DND-41 (cell line): ENCODE measurements around the gene PDZRN4.

ENCODE experiments used
- ATAC-seq: fragments of 200-7000 bp; cut with Tn5 transposase; 3 replicates; pipeline ENCODE4 v1.9.1; 2021; ENCODE audit warnings: low read depth; ENCODE audit not compliant: insufficient read depth
- DNase-seq: peaks from one replicate; pipeline ENCODE4 v3.0.0-alpha.2; 2020
- H2AFZ ChIP-seq: 2 replicates; pipeline ENCODE4 v1.6.0; 2012; ENCODE audit warnings: low read depth, low read length
- H3K27ac ChIP-seq: 2 replicates; pipeline ENCODE4 v1.5.1; 2012; ENCODE audit warnings: low read length, inconsistent platforms
- H3K27me3 ChIP-seq: fragments of 200-600 bp; sonication (generic); 2 replicates; pipeline ENCODE4 v1.6.0; 2012; ENCODE audit warnings: low read length, mild to moderate bottlenecking, inconsistent platforms; ENCODE audit not compliant: insufficient read depth, poor library complexity
- H3K36me3 ChIP-seq: 2 replicates; pipeline ENCODE4 v1.5.1; 2012; ENCODE audit warnings: low read length, inconsistent platforms; ENCODE audit not compliant: insufficient read depth
- H3K4me1 ChIP-seq: 2 replicates; pipeline ENCODE4 v1.5.1; 2012; ENCODE audit warnings: mild to moderate bottlenecking, low read length; ENCODE audit not compliant: insufficient read depth
- H3K4me2 ChIP-seq: 2 replicates; pipeline ENCODE4 v1.6.0; 2012; ENCODE audit warnings: mild to moderate bottlenecking, moderate library complexity, low read length, inconsistent platforms; ENCODE audit not compliant: insufficient read depth
- H3K4me3 ChIP-seq, 2 experiments: fragments of 200-600 bp in 1 of 2; shearing (Covaris generic) in 1 of 2; 2 replicates each; pipeline ENCODE4 v1.5.1; 2012 to 2016; ENCODE audit warnings: inconsistent platforms in 2 of 2, low read length in 2 of 2, mild to moderate bottlenecking in 2 of 2, low read depth in 1 of 2, moderate library complexity in 1 of 2
- H3K79me2 ChIP-seq: 2 replicates; pipeline ENCODE4 v1.6.0; 2012; ENCODE audit warnings: low read length, inconsistent platforms; ENCODE audit not compliant: insufficient read depth
- H3K9ac ChIP-seq: 2 replicates; pipeline ENCODE4 v1.6.0; 2012; ENCODE audit warnings: low read depth, mild to moderate bottlenecking, inconsistent platforms, low read length, moderate library complexity
- H3K9me3 ChIP-seq: 2 replicates; pipeline ENCODE4 v1.5.1; 2012; ENCODE audit warnings: low read length, moderate library complexity, mild to moderate bottlenecking, inconsistent platforms; ENCODE audit not compliant: insufficient read depth, severe bottlenecking
- H4K20me1 ChIP-seq: 2 replicates; pipeline ENCODE4 v1.6.0; 2012; ENCODE audit warnings: low read length; ENCODE audit not compliant: insufficient read depth
- EZH2 ChIP-seq: IDR thresholded peaks from 3 replicates; pipeline ENCODE4 v1.6.1; 2012; ENCODE audit warnings: borderline replicate concordance, low read depth, mild to moderate bottlenecking, moderate library complexity, low read length, inconsistent platforms; ENCODE audit not compliant: severe bottlenecking
- TF ChIP-seq, protein P1 (sequence below): IDR thresholded peaks from 2 replicates; pipeline ENCODE4 v1.5.1; 2012; ENCODE audit warnings: borderline replicate concordance, low read length, moderate library complexity, mild to moderate bottlenecking; ENCODE audit not compliant: poor library complexity, severe bottlenecking; ENCODE audit errors: extremely low read depth

PDZRN4 gene

GRCh38 chr12:41234692-41235091, 46.6 kb downstream of the PDZRN4 start:
- Histone ChIP-seq H2AFZ (no peak overlapping the region), H3K27me3 (no peaks in the 10 kb centered on the region), H3K4me3 (no peak overlapping the region), H3K4me1 (no peaks in the 10 kb centered on the region), H3K27ac (no peak overlapping the region), H3K4me2 (no peak overlapping the region), H3K36me3 (no peaks in the 10 kb centered on the region), H3K79me2 (no peaks in the 10 kb centered on the region), H3K9me3 (no peaks in the 10 kb centered on the region), H3K9ac (no peak overlapping the region), H4K20me1 (no peaks in the 10 kb centered on the region)
- DNase-seq, result no peak
- ATAC-seq, result no peak
- TF ChIP-seq, protein P1, sequence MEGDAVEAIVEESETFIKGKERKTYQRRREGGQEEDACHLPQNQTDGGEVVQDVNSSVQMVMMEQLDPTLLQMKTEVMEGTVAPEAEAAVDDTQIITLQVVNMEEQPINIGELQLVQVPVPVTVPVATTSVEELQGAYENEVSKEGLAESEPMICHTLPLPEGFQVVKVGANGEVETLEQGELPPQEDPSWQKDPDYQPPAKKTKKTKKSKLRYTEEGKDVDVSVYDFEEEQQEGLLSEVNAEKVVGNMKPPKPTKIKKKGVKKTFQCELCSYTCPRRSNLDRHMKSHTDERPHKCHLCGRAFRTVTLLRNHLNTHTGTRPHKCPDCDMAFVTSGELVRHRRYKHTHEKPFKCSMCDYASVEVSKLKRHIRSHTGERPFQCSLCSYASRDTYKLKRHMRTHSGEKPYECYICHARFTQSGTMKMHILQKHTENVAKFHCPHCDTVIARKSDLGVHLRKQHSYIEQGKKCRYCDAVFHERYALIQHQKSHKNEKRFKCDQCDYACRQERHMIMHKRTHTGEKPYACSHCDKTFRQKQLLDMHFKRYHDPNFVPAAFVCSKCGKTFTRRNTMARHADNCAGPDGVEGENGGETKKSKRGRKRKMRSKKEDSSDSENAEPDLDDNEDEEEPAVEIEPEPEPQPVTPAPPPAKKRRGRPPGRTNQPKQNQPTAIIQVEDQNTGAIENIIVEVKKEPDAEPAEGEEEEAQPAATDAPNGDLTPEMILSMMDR, result no peak
- TF ChIP-seq EZH2, result no peak

DNA sequence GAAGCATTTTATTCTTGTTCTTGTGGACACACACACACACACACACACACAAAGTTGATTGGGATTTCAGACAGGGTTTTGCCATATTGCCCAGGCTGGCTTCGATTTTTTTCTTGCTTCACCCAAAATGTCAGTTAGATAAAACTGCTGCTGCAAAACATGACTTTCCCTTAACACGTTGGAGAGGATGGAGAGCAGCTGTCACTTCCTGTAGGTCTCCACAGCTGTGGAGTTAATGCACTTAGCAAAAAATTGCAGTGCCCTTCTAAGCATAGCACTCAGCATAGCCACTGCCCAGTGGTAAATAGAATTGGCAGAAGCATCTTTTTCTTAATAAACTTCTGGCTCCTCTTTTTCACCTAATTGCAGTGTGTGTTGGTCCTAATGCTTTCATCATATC, 54.5 kb downstream of the PDZRN4 start:
- no peaks in the 10 kb centered on the region for H3K27me3 ChIP-seq
- H3K9me3 ChIP-seq, result no peaks in the 10 kb centered on the region
- ATAC-seq (no peak), DNase-seq (no peak)
- no peak overlapping the region for H3K4me2 ChIP-seq
- TF ChIP-seq, protein P1, result no peak
- no peak for TF ChIP-seq EZH2
- H2AFZ ChIP-seq, result no peak overlapping the region
- H3K36me3 ChIP-seq, result no peaks in the 10 kb centered on the region
- no peaks in the 10 kb centered on the region for H3K4me1 ChIP-seq
- no peak overlapping the region for H3K9ac ChIP-seq
- H3K27ac ChIP-seq, result no peak overlapping the region
- H4K20me1 ChIP-seq, result no peaks in the 10 kb centered on the region
- H3K4me3 ChIP-seq, result no peak overlapping the region
- H3K79me2 ChIP-seq, result no peaks in the 10 kb centered on the region

- no peak overlapping the region for H3K4me2 ChIP-seq
- no peaks in the 10 kb centered on the region for H3K4me1 ChIP-seq
- H4K20me1 ChIP-seq, result no peaks in the 10 kb centered on the region
- H2AFZ ChIP-seq, result no peak overlapping the region
- TF ChIP-seq EZH2, result no peak
- TF ChIP-seq, protein P1, result no peak
- H3K9ac ChIP-seq, result no peak overlapping the region
- H3K27me3 ChIP-seq, result no peaks in the 10 kb centered on the region
- no peak overlapping the region for H3K4me3 ChIP-seq
- ATAC-seq (no peak), DNase-seq (no peak)
- no peak overlapping the region for H3K27ac ChIP-seq
- no peaks in the 10 kb centered on the region for H3K36me3 ChIP-seq
- H3K79me2 ChIP-seq, result no peaks in the 10 kb centered on the region
- H3K9me3 ChIP-seq, result no peaks in the 10 kb centered on the region
Observed at GRCh38 chr12:41248391-41248790, 60.3 kb downstream of the PDZRN4 start.

DNA sequence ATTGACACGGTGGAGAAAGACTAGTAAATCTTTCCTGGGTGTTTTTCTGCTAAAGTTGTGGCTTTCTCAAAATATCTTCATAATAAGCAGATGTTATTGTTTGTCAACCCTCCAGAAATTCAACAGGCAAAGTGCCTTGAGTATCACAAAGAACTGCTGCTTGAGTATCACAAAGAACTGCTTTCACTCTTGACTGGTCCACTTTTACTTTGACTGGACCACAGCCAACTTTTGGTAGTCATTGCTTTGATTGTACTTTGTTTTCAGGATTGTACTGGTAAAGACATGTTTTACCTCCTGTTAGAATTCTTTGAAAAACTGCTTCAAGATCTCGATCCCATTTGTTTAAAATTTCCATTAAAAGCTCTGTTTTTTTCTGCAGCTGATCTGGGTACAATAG, 62.6 kb downstream of the PDZRN4 start:
- H3K27me3 ChIP-seq, result no peaks in the 10 kb centered on the region
- H3K9ac ChIP-seq, result no peak overlapping the region
- H3K79me2 ChIP-seq, result no peaks in the 10 kb centered on the region
- H3K4me1 ChIP-seq, result no peaks in the 10 kb centered on the region
- H4K20me1 ChIP-seq, result no peaks in the 10 kb centered on the region
- no peak overlapping the region for H3K27ac ChIP-seq
- no peak for DNase-seq
- H2AFZ ChIP-seq, result no peak overlapping the region
- H3K4me2 ChIP-seq, result no peak overlapping the region
- no peak for TF ChIP-seq EZH2
- TF ChIP-seq, protein P1, result no peak
- no peaks in the 10 kb centered on the region for H3K9me3 ChIP-seq
- no peak overlapping the region for H3K4me3 ChIP-seq
- ATAC-seq, result no peak
- no peaks in the 10 kb centered on the region for H3K36me3 ChIP-seq
